ENCODE measurements around the gene DIDO1. TPM values are rescaled to one million over a fixed set of nuclear protein-coding genes. Genes with fewer than 3 reads are reported as not detected.

Gene DIDO1
- total RNA-seq, 3 donors from 2014 or later (not counting 1 experiment from before 2014, with no cell fraction given): 79.5 to 116 (median 83.4) TPM

GRCh38 chr20:62962891-62963613 lies 36.7 kb upstream of the DIDO1 start:
- Mint-ChIP-seq H3K27ac (no peak overlapping the region), H3K4me1 (peaks cover 9 to 11% of the 10 kb centered on the region in 2 donors), H3K27me3 (ENCODE audit: low read depth in 2 of 2) (no peaks in the 10 kb centered on the region), H3K36me3 (no peaks in the 10 kb centered on the region), H3K4me3 (no peak overlapping the region), H3K9me3 (no peaks in the 10 kb centered on the region)
- Histone ChIP-seq H3K4me3 (ENCODE audit: low read length) (no peak overlapping the region), H3K27me3 (ENCODE audit: control insufficient read depth, insufficient read depth, low read length) (no peaks in the 10 kb centered on the region), H3K27ac (ENCODE audit: low read length) (no peak overlapping the region), H3K36me3 (ENCODE audit: control insufficient read depth, insufficient read depth, low read length) (peaks cover 7% of the 10 kb centered on the region), H3K4me1 (ENCODE audit: control insufficient read depth, insufficient read depth, low read length) (peaks cover 20% of the 10 kb centered on the region), H3K9me3 (ENCODE audit: control insufficient read depth, insufficient read depth, low read length) (no peaks in the 10 kb centered on the region)
- ATAC-seq (no peak), DNase-seq (no peak)
- TF ChIP-seq CTCF (IDR thresholded peaks at IDR 0.05): no peak
- intact Hi-C loops (cut with micrococcal nuclease): no loop called here
- 92% methylated on average over 32 of the region's 32 CpGs for WGBS (ENCODE audit: insufficient coverage)

GRCh38 chr20:62962221-62962879 lies 36.0 kb upstream of the DIDO1 start:
- H3K36me3 ChIP-seq (ENCODE audit: control insufficient read depth, insufficient read depth, low read length): peaks cover 12% of the 10 kb centered on the region
- Mint-ChIP-seq H3K9me3 (no peaks in the 10 kb centered on the region), H3K27me3 (ENCODE audit: low read depth in 2 of 2) (no peaks in the 10 kb centered on the region), H3K36me3 (no peaks in the 10 kb centered on the region), H3K4me1 (peaks cover 9 to 11% of the 10 kb centered on the region in 2 donors), H3K27ac (no peak overlapping the region), H3K4me3 (no peak overlapping the region)
- H3K4me3 ChIP-seq (ENCODE audit: low read length): no peak overlapping the region
- peaks cover 20% of the 10 kb centered on the region for H3K4me1 ChIP-seq (ENCODE audit: control insufficient read depth, insufficient read depth, low read length)
- no peak for DNase-seq
- intact Hi-C loops (cut with micrococcal nuclease): no loop called here
- no peaks in the 10 kb centered on the region for H3K9me3 ChIP-seq (ENCODE audit: control insufficient read depth, insufficient read depth, low read length)
- H3K27me3 ChIP-seq (ENCODE audit: control insufficient read depth, insufficient read depth, low read length): no peaks in the 10 kb centered on the region
- H3K27ac ChIP-seq (ENCODE audit: low read length): no peak overlapping the region
- WGBS (ENCODE audit: insufficient coverage): 97% methylated on average over 30 of the region's 30 CpGs
- no peak for ATAC-seq
- no peak for TF ChIP-seq CTCF (IDR thresholded peaks at IDR 0.05)

- H3K27me3 ChIP-seq (ENCODE audit: control insufficient read depth, insufficient read depth, low read length): no peaks in the 10 kb centered on the region
- ATAC-seq (no peak), DNase-seq (no peak)
- no peak overlapping the region for H3K27ac ChIP-seq (ENCODE audit: low read length)
- Mint-ChIP-seq H3K9me3 (no peaks in the 10 kb centered on the region), H3K27ac (no peak overlapping the region), H3K4me1 (peaks cover 9 to 11% of the 10 kb centered on the region in 2 donors), H3K4me3 (no peak overlapping the region), H3K27me3 (ENCODE audit: low read depth in 2 of 2) (no peaks in the 10 kb centered on the region), H3K36me3 (no peaks in the 10 kb centered on the region)
- peaks cover 16% of the 10 kb centered on the region for H3K36me3 ChIP-seq (ENCODE audit: control insufficient read depth, insufficient read depth, low read length)
- intact Hi-C loops (cut with micrococcal nuclease): no loop called here
- H3K4me1 ChIP-seq (ENCODE audit: control insufficient read depth, insufficient read depth, low read length): peaks cover 20% of the 10 kb centered on the region
- WGBS (ENCODE audit: insufficient coverage): 89% methylated on average over 8 of the region's 8 CpGs
- no peak overlapping the region for H3K4me3 ChIP-seq (ENCODE audit: low read length)
- H3K9me3 ChIP-seq (ENCODE audit: control insufficient read depth, insufficient read depth, low read length): no peaks in the 10 kb centered on the region
- no peak for TF ChIP-seq CTCF (IDR thresholded peaks at IDR 0.05)
These were observed 35.5 kb upstream of the DIDO1 start for GRCh38 chr20:62961799-62962198.
